ENCODE measurements around the gene ZNF764. TPM values are rescaled to one million over a fixed set of nuclear protein-coding genes. Genes with fewer than 3 reads are reported as not detected.

ZNF764 gene
- polyA plus RNA-seq, 3 donors = 0.94 to 4.6 (median 1.0) TPM

GRCh38 chr16:30533748-30534367, 24.3 kb downstream of the ZNF764 start:
- H3K79me2 ChIP-seq (ENCODE audit: insufficient read depth, low read length) = peaks cover 41% of the 10 kb centered on the region
- H3K9me3 Mint-ChIP-seq = no peaks in the 10 kb centered on the region
- peaks cover 42% of the 10 kb centered on the region for H3K4me1 Mint-ChIP-seq
- TF ChIP-seq, protein P1, sequence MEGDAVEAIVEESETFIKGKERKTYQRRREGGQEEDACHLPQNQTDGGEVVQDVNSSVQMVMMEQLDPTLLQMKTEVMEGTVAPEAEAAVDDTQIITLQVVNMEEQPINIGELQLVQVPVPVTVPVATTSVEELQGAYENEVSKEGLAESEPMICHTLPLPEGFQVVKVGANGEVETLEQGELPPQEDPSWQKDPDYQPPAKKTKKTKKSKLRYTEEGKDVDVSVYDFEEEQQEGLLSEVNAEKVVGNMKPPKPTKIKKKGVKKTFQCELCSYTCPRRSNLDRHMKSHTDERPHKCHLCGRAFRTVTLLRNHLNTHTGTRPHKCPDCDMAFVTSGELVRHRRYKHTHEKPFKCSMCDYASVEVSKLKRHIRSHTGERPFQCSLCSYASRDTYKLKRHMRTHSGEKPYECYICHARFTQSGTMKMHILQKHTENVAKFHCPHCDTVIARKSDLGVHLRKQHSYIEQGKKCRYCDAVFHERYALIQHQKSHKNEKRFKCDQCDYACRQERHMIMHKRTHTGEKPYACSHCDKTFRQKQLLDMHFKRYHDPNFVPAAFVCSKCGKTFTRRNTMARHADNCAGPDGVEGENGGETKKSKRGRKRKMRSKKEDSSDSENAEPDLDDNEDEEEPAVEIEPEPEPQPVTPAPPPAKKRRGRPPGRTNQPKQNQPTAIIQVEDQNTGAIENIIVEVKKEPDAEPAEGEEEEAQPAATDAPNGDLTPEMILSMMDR (IDR thresholded peaks at IDR 0.05) = no peak
- peak overlapping the region; percentile 28 to 80 for H3K27ac ChIP-seq (ENCODE audit: low read depth in 1 of 2, low read length in 2 of 2)
- H3K4me3 Mint-ChIP-seq = peak overlapping the region; percentile 90 to 97
- no peaks in the 10 kb centered on the region for H3K27me3 ChIP-seq (ENCODE audit: control insufficient read depth in 2 of 2, insufficient read depth in 2 of 2, low read length in 2 of 2)
- H3K27ac Mint-ChIP-seq = peak overlapping the region in 3 of 7 donors; percentile 30 to 68 (median 37)
- intact Hi-C loops (cut with micrococcal nuclease) = loop anchor here in 1 of 2 donors (2.0 kb wide), 1 partner anchor 25 kb away; the partner anchor contains the start of gene ZNF764
- no peak for DNase-seq
- H3K4me1 ChIP-seq (ENCODE audit: control insufficient read depth in 1 of 2, insufficient read depth in 2 of 2, low read length in 2 of 2) = peaks cover 33 to 41% of the 10 kb centered on the region in 2 donors
- H3K36me3 Mint-ChIP-seq = peaks cover 20 to 30% of the 10 kb centered on the region in 2 donors
- peak overlapping the region; percentile 71 to 91 (median 87) for H3K4me3 ChIP-seq (replicated peaks in 1 of 3; ENCODE audit: low read depth in 2 of 3, low read length in 3 of 3)
- H3K9ac ChIP-seq (ENCODE audit: insufficient read depth, low read length, poor library complexity, severe bottlenecking) = peak overlapping the region; percentile 82
- peaks cover 0 to 6% (median 2%) of the 10 kb centered on the region in 3 donors for H3K27me3 Mint-ChIP-seq (ENCODE audit: low read depth in 3 of 3)
- H3K36me3 ChIP-seq (replicated peaks in 1 of 2; ENCODE audit: control insufficient read depth in 1 of 2, insufficient read depth in 2 of 2, low read length in 2 of 2) = peaks cover 21 to 28% of the 10 kb centered on the region in 2 donors
- H3K4me2 ChIP-seq (replicated peaks; ENCODE audit: extremely low read depth, low read length, poor library complexity, severe bottlenecking) = peak overlapping the region; percentile 88
- H3K9me3 ChIP-seq (replicated peaks in 1 of 2; ENCODE audit: control insufficient read depth in 1 of 2, insufficient read depth in 1 of 2, low read length in 2 of 2) = no peaks in the 10 kb centered on the region
- 13% methylated on average over 24 of the region's 29 CpGs for WGBS (ENCODE audit: insufficient coverage)
- no peaks in the 10 kb centered on the region for H4K20me1 ChIP-seq (ENCODE audit: insufficient read depth, low read length)
- H2AFZ ChIP-seq (ENCODE audit: insufficient read depth, low read depth, low read length, poor library complexity, severe bottlenecking) = peak overlapping the region; percentile 88

DNA sequence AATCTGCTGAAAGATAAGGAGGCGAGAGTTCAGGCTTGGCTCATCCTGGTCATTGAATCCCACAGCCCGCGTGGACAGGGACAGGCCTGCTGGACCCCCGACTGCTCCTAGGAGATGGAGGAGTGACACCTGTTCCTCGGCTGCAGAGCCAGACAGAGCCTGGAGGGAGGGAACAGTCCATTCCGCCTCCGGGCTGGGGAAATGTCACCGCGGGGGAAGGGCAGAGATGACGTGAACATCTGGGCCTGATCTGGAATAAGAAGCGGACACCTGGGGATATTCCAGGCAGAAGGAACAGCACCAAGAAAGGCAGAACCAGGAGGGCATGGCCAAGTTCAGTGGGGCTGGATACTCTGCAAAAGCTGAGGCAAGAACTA, 25.0 kb downstream of the ZNF764 start:
- Mint-ChIP-seq H3K4me1 (peaks cover 47% of the 10 kb centered on the region), H3K4me3 (peak overlapping the region in 1 of 2 donors; percentile 24), H3K27me3 (ENCODE audit: low read depth in 3 of 3) (peaks cover 0 to 6% (median 4%) of the 10 kb centered on the region in 3 donors), H3K9me3 (no peaks in the 10 kb centered on the region), H3K36me3 (peaks cover 20 to 30% of the 10 kb centered on the region in 2 donors), H3K27ac (peak overlapping the region in 4 of 7 donors; percentile 32 to 72 (median 54))
- TF ChIP-seq, protein P1 (IDR thresholded peaks at IDR 0.05) = no peak
- DNase-seq = no peak
- Histone ChIP-seq H4K20me1 (ENCODE audit: insufficient read depth, low read length) (no peaks in the 10 kb centered on the region), H3K79me2 (ENCODE audit: insufficient read depth, low read length) (peaks cover 41% of the 10 kb centered on the region), H3K4me2 (replicated peaks; ENCODE audit: extremely low read depth, low read length, poor library complexity, severe bottlenecking) (no peak overlapping the region), H2AFZ (ENCODE audit: insufficient read depth, low read depth, low read length, poor library complexity, severe bottlenecking) (no peak overlapping the region), H3K4me3 (replicated peaks in 1 of 3; ENCODE audit: low read depth in 2 of 3, low read length in 3 of 3) (no peak overlapping the region), H3K27ac (ENCODE audit: low read depth in 1 of 2, low read length in 2 of 2) (peak overlapping the region in 1 of 2 donors; percentile 14), H3K4me1 (ENCODE audit: control insufficient read depth in 1 of 2, insufficient read depth in 2 of 2, low read length in 2 of 2) (peaks cover 40 to 49% of the 10 kb centered on the region in 2 donors), H3K36me3 (replicated peaks in 1 of 2; ENCODE audit: control insufficient read depth in 1 of 2, insufficient read depth in 2 of 2, low read length in 2 of 2) (peaks cover 21 to 28% of the 10 kb centered on the region in 2 donors), H3K27me3 (ENCODE audit: control insufficient read depth in 2 of 2, insufficient read depth in 2 of 2, low read length in 2 of 2) (no peaks in the 10 kb centered on the region), H3K9me3 (replicated peaks in 1 of 2; ENCODE audit: control insufficient read depth in 1 of 2, insufficient read depth in 1 of 2, low read length in 2 of 2) (no peaks in the 10 kb centered on the region), H3K9ac (ENCODE audit: insufficient read depth, low read length, poor library complexity, severe bottlenecking) (no peak overlapping the region)
- WGBS (ENCODE audit: insufficient coverage) = 93% methylated on average over 11 of the region's 11 CpGs
- intact Hi-C loops (cut with micrococcal nuclease) = no loop called here

All from CD14-positive monocyte (primary cell).